DMS53 (cell line): ENCODE results near the gene PHLPP1.
"Not testable (repeated sequence)": the region's sequence is repeated elsewhere in the genome, so short reads cannot be mapped to it uniquely, and the experiment has no call there.

ENCODE experiments used
- DNase-seq: peaks from one replicate; lab custom pipeline; 2025; lab: John Stamatoyannopoulos, UW

PHLPP1 gene

GRCh38 chr18:62894681-62895390, 179.5 kb downstream of the PHLPP1 start:
- no peak for DNase-seq

DNA sequence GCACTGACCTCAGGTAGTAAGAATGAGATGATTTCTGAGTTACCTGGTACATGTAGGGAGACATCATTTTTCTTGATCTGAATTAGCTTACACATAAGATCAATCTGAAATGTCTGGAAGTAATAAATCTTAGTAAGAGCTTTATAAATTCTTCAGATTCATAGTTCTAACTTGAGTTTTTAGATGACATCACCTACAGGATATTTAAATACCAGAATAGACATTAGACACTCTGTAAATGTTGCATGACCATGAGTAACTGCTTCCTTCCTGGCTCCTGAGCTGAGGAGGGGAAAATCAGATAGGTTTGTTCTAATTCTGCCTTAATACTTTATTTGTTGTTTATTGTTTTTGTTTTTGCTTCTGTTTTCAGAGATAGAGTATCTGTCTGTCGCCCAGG, 181.8 kb downstream of the PHLPP1 start:
- DNase-seq, result peak; percentile 27

DNA sequence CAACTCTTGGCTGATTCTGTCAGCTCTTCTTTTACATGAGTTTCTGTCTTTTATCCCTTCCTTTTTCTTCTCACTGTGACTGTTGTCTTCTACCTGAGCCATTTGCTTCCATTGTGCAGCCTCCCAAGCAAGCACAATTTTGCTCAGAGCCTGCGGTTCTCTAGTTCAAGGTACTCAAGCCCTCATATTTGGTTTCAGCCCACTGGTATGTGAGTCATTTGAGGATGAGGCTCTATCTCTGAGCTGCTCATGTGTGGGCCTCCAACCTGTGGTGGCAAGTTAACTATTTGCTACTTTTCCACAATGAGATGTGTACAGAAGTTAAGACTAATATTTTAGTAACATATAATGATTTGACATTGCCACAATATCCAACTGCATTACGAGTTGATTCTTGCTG, 183.0 kb downstream of the PHLPP1 start:
- DNase-seq, result no peak

- no peak for DNase-seq
These were observed 184.2 kb downstream of the PHLPP1 start for GRCh38 chr18:62899534-62899933.

DNA sequence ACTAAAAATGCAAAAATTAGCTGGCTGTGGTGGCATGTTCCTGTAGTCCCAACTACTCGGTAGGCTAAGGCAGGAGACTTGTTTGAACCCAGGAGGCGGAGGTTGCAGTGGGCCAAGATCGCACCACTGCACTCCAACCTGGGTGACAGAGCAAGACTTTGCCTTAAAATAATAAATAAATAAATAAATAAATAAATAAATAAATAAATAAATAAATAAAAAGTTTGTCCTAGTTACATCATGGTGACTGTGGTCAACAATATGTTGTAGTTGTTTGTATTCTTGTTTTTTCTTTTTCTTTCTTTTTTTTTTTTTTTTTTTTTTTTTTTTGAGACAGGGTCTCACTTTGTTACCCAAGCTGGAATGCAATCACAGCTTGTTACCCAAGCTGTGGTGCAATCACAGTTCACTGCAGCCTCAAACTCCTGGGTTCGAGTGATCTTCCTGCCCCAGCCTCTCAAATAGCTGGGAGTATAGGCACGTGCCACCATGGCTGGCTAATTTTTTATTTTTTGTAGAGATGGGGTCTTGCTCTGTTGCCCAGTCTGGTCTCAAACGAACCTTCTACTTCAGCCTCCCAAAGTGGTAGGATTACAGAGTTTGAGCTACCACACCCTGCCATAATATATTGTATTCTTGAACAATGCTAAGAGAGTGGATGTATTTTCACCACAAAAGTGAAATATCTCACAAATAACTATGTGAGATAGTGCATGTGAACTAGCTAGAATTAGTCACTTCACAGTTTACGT, 185.0 kb downstream of the PHLPP1 start:
- no peak for DNase-seq

- no peak for DNase-seq
These were observed 187.4 kb downstream of the PHLPP1 start for GRCh38 chr18:62902776-62903175.

DNA sequence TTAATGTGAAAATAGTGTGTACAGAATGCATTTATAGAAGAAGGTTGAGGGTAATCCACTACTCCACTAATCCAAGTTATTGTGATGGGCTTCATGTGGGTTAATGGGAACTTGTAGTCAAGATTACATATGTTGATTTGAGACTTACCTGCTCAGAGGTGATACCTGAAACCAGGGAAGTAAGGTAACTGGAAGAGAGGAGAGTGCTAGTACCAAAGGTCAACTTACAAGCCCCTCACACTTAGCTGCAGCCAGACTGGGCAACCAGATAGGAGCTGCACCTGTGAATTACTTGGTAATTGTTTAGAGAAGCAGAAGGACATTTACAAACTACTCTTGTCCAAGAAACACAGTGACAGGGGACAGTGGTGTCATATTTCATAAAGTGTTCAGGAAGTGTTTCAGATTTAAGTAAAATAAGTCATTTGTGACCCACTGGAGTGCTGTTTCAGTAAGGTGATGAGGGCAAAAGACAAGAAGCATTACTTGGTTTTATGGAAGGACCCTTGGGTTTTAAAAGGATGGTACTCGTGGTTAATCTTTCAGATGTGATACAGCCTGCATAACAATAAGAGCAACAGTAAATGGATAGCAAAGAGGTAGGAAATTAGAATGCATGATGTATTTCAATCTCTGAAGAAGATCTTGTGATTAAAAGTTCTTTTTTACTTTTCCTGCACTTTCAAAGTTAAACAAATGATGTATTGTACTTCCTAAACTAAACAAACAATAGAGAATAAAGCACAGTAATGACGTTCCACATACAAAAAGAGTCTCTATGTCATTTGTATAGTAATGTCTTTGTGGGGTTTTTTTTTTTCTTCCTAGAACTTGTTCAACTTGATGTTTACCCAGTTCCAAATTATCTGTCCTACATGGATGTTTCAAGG, 189.3 kb downstream of the PHLPP1 start:
- peak; percentile 60 for DNase-seq

GRCh38 chr18:62912885-62913284, 197.5 kb downstream of the PHLPP1 start:
- no peak for DNase-seq

DNA sequence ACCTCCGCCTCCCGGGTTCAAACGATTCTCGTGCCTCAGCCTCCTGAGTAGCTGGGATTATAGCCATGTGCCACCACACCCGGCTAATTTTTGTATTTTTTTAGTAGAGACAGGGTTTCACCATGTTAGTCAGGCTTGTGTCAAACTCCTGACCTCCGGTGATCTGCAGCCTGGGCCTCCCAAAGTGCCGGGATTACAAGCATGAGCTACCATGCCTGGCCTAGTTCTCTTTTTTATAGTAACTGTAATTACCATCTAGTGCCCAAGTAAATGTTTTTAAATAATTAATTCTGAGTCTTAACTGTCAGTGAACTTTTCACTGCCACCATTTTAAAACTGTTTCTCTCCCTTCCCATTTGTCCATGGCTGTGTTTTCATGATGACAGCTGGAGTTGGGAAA, 198.5 kb downstream of the PHLPP1 start:
- DNase-seq, result not testable (repeated sequence)

GRCh38 chr18:62914871-62915392, 199.6 kb downstream of the PHLPP1 start:
- DNase-seq, result no peak

- DNase-seq, result no peak
These were observed 203.0 kb downstream of the PHLPP1 start for GRCh38 chr18:62918361-62918760.

DNA sequence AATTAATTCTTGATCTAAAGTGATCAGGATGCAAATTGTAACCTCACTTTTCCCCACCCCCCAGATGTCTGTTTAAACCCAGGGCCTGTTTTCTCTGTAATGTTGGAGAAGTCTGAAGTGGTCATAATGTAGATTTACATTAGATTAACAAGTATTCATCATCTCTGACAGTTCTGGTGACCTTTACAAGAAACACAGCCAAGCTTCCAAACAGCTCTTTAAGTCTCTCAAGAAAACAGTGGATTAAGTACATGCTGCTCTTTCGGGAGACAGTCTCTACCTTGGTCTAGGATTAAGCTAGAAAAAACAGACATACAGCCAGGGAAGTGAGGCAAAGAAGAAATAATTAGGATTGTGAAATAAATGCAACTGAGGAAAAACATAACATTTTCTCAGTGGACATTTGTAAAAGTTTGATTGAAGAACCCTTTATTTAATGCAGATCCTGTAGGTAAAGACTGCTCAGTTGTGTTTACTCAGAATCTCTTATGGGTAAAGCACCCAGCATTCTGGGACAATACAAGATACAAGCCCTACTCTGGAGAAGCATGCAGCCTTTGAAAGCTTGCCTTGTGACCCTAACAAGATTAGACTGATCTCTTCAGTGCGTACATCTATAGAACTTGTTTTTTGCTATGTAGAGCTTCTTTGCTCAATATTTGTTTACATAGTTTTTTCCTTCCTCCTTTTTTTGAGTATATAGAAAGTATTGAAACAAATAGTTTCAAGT, 203.9 kb downstream of the PHLPP1 start:
- no peak for DNase-seq

DNA sequence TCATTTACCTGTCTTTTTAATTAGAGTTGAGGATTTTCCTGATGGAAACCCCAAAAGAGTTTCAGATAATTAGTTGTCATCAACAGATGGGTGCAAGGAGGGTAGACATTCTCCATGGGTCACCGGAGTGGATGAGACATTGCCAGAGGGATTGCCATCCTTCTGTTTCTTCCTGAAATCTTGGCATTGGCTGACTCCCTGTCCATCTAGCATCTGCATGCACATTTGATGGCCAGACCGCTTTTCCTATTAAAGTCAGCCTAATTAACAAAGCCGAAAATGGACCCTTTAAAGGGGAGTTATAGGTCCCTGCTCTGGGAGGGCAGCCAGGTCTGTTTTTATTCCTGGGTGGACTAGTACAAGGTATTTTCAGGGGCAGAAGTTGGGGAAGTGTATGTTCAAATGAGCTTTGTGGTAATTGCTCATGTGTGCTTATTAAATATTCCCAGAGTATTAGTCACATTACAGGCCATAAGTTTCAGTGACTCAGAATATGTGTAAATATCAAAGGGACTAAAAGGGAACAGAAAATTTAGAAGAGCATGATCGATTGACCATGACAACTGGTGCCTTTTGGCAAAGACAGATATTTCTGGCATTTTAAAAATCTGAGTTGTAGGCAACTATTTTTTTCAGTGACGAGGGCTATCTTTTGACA, 209.8 kb downstream of the PHLPP1 start:
- peak; percentile 31 for DNase-seq

DNA sequence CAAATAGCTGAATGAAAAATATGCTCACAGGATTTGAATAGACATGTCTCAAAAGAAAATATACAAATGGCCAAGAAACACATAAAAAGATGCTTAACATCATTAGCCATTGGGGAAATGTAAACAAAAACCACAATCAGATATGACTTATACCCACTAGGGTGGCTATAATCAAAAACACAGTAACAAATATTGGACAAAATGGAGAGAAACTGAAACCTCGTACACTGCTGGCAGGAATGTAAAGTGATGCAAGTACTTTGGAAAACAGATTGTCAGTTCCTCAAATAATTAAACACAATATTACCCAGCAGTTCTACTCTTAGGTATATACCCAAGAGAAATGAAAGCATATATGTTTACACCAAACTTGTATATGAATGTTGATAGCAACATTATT, 213.0 kb downstream of the PHLPP1 start:
- no peak for DNase-seq

- peak; percentile 85 for DNase-seq
These were observed 218.0 kb downstream of the PHLPP1 start for GRCh38 chr18:62933261-62933887.

DNA sequence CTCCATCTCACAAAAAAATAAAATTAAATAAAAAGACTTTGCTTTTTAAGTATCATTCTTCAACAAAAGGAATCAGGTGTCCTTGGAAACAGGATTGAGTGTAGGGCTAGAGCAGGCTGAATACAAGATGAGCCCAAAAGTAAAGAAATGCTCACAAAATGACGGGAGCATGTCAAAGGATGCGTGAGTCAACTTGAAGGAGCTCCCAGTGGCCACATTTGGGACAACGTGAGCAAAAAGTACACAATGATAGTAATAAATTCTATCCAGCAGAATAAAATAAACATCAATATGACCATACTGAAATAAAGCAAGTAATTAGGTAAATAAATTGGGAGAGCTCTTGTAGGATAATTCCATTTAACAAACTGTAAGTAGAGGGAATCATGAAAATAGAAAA, 220.7 kb downstream of the PHLPP1 start:
- peak; percentile 25 for DNase-seq

DNA sequence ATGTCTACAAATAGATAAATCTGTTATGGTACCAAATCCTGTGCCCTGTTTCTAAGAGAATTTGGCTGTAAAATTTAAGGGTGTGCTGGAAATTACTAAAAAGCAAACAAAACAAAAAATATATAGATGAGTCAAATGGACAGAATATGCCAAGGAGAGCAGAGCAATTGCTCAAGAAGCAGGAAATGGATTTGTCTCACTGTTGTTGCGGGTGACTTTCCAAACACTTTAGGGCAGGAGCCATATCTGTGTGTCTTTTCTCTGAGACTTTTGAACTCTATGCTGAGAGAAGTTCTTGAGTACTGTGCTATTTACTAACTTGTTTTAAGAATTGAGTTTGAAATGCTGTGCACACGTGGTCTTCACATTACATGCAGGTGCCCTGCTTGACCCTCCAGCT, 221.7 kb downstream of the PHLPP1 start:
- no peak for DNase-seq

DNA sequence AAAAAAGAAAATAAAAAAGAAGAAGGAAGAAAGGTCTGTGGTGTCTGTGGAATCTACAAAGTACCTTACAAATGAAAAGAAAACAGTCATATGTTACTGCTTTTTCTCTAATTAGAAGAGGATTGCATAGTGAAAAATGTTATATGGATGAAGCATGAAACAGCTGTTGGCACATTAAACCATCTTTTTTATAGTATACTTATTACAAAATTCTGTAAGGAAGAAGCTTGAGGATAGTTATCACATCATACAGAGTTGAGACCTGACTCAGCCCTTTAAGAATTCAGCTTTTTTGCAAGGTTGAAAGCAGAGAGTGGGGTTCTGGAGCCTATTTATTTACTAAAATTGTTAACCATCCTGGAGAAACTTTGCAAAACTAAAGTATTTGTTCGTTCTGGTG, 222.7 kb downstream of the PHLPP1 start:
- DNase-seq, result no peak

- no peak for DNase-seq
These were observed 223.1 kb downstream of the PHLPP1 start for GRCh38 chr18:62938487-62938886.

DNA sequence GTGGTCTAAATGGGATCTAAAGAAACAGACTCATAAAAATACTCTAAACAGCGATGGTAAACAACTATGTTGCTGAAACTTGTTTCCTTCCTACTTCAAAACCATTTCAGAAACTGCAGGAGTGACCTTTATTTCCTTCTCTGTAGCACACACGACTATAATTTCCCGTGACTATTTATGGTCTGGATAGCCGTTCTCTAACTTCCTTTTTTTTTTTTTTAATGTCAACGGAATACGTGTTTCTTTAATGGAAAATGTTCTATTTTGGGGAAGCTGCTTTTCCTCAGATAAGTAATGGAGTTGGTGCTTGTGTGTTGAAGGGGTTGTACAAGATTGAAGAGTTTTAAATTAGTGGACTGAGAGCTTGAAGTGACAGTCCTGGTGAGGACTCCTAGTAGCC, 224.1 kb downstream of the PHLPP1 start:
- DNase-seq, result no peak

- DNase-seq, result peak; percentile 14
These were observed 224.6 kb downstream of the PHLPP1 start for GRCh38 chr18:62939926-62940325.
